Neural cell (in vitro differentiated cells): ENCODE results near the gene GRIA3. TPM values are rescaled to one million over a fixed set of nuclear protein-coding genes. Genes with fewer than 3 reads are reported as not detected.

Experiments
- H2AFZ ChIP-seq: fragments of 200-600, 300-800 bp; sonication (generic), shearing (Covaris generic); 2 replicates; pipeline ENCODE4 v1.6.0; 2014; ENCODE audit warnings: low read depth, mild to moderate bottlenecking, antibody characterized with exemption, low read length, moderate library complexity
- H3F3A ChIP-seq: fragments of 200-600 bp; shearing (Covaris generic); 2 replicates; pipeline ENCODE4 v1.6.1; 2016; ENCODE audit warnings: mild to moderate bottlenecking, moderate library complexity, mixed read lengths, antibody characterized with exemption, low read length; ENCODE audit not compliant: insufficient read depth, poor library complexity, severe bottlenecking
- H3K27ac ChIP-seq: fragments of 200-600, 300-800 bp; sonication (generic), shearing (Covaris generic); 2 replicates; pipeline ENCODE4 v1.5.1; 2014; ENCODE audit warnings: mild to moderate bottlenecking, low read length, moderate library complexity
- H3K27me3 ChIP-seq: fragments of 300-800, 200-600 bp; sonication (generic), shearing (Covaris generic); 2 replicates; pipeline ENCODE4 v1.6.0; 2014; ENCODE audit warnings: mild to moderate bottlenecking, low read depth, low read length, moderate library complexity; ENCODE audit not compliant: insufficient read depth
- H3K36me3 ChIP-seq: fragments of 300-800, 200-600 bp; sonication (generic), shearing (Covaris generic); 2 replicates; pipeline ENCODE4 v1.5.1; 2014; ENCODE audit warnings: mild to moderate bottlenecking, antibody characterized with exemption, low read length, moderate library complexity; ENCODE audit not compliant: insufficient read depth
- H3K4me2 ChIP-seq: fragments of 300-800, 200-600 bp; sonication (generic), shearing (Covaris generic); 2 replicates; pipeline ENCODE4 v1.6.0; 2014; ENCODE audit warnings: mild to moderate bottlenecking, low read length
- H3K4me3 ChIP-seq: fragments of 300-800, 200-600 bp; sonication (generic), shearing (Covaris generic); 2 replicates; pipeline ENCODE4 v1.5.1; 2014; ENCODE audit warnings: mild to moderate bottlenecking, low read length, moderate library complexity
- H3K79me2 ChIP-seq: fragments of 200-600 bp; shearing (Covaris generic); replicated peaks from 2 replicates; pipeline ENCODE4 v1.6.0; 2014; ENCODE audit warnings: mild to moderate bottlenecking, low read length, moderate library complexity; ENCODE audit not compliant: insufficient read depth
- H3K9ac ChIP-seq: fragments of 300-800, 200-600 bp; sonication (generic), shearing (Covaris generic); 2 replicates; pipeline ENCODE4 v1.6.1; 2016; ENCODE audit warnings: mild to moderate bottlenecking, low read length, mixed read lengths
- H3K9me2 ChIP-seq: fragments of 200-600 bp; shearing (Covaris generic); 2 replicates; pipeline ENCODE4 v1.6.1; 2016; ENCODE audit warnings: mild to moderate bottlenecking, low read length, mixed read lengths; ENCODE audit not compliant: insufficient read depth
- H3K9me3 ChIP-seq: fragments of 200-600, 300-800 bp; sonication (generic), shearing (Covaris generic); 2 replicates; pipeline ENCODE4 v1.6.1; 2016; ENCODE audit warnings: mild to moderate bottlenecking, mixed run types, low read length, moderate library complexity, mixed read lengths
- H4K20me1 ChIP-seq: fragments of 200-600 bp; shearing (Covaris generic); 2 replicates; pipeline ENCODE4 v1.6.1; 2016; ENCODE audit warnings: mild to moderate bottlenecking, mixed run types; ENCODE audit not compliant: insufficient read depth
- EP300 ChIP-seq: fragments of 450-650 bp; conservative IDR thresholded peaks from 2 replicates; pipeline ENCODE4 v1.6.1; 2014; ENCODE audit warnings: antibody characterized with exemption, mild to moderate bottlenecking, moderate library complexity; ENCODE audit not compliant: poor library complexity, severe bottlenecking
- EZH2 ChIP-seq: fragments of 200-600, 300-800 bp; shearing (Covaris generic), sonication (generic); IDR thresholded peaks from 2 replicates; pipeline ENCODE4 v1.6.1; 2014; ENCODE audit warnings: antibody characterized with exemption, low read length, borderline replicate concordance, mild to moderate bottlenecking; ENCODE audit not compliant: insufficient read depth, poor library complexity, severe bottlenecking
- MXI1 ChIP-seq: fragments of 450-650 bp; conservative IDR thresholded peaks from 2 replicates; pipeline ENCODE4 v1.6.1; 2014; ENCODE audit warnings: antibody characterized with exemption, mild to moderate bottlenecking; ENCODE audit not compliant: poor library complexity, severe bottlenecking
- POLR2AphosphoS5 ChIP-seq: IDR thresholded peaks from 2 replicates; pipeline ENCODE4 v1.6.1; 2012
- RAD21 ChIP-seq: fragments of 450-650 bp; conservative IDR thresholded peaks from 2 replicates; pipeline ENCODE4 v1.6.1; 2014; ENCODE audit warnings: antibody characterized with exemption, mild to moderate bottlenecking, moderate library complexity
- REST ChIP-seq: IDR thresholded peaks from 2 replicates; pipeline ENCODE4 v1.6.1; 2012; ENCODE audit warnings: borderline replicate concordance
- SMC3 ChIP-seq: fragments of 450-650 bp; conservative IDR thresholded peaks from 2 replicates; pipeline ENCODE4 v1.6.1; 2014; ENCODE audit warnings: antibody characterized with exemption, mild to moderate bottlenecking, moderate library complexity; ENCODE audit not compliant: poor library complexity
- TAF1 ChIP-seq: IDR thresholded peaks from 2 replicates; pipeline ENCODE4 v1.6.1; 2012; ENCODE audit warnings: low read depth
- polyA plus RNA-seq: library from polyadenylated mRNA; depleted of rRNA; stranded (reverse); fragments of >200 nt; gene quantifications from 2 replicates; pipeline ENCODE4 v1.2.3, GENCODE V29; 2014
- TF ChIP-seq, protein P1 (sequence below): fragments of 450-650 bp; IDR thresholded peaks from 2 replicates; pipeline ENCODE4 v1.5.1; 2014; ENCODE audit warnings: antibody characterized with exemption, mild to moderate bottlenecking, moderate library complexity; ENCODE audit not compliant: poor library complexity, severe bottlenecking

GRIA3 gene
- polyA plus RNA-seq, 1 donor from 2014 or later, result 7.8 TPM

GRCh38 chrX:123263270-123263669 lies 79.2 kb downstream of the GRIA3 start:
- H3K4me3 ChIP-seq, result peak overlapping the region; percentile 31

GRCh38 chrX:123263747-123264146 lies 79.7 kb downstream of the GRIA3 start:
- Histone ChIP-seq H4K20me1 (no peaks in the 10 kb centered on the region), H3F3A (no peaks in the 10 kb centered on the region), H3K79me2 (no peaks in the 10 kb centered on the region), H3K4me2 (no peak overlapping the region), H3K9ac (no peak overlapping the region), H3K27ac (no peak overlapping the region), H3K27me3 (no peaks in the 10 kb centered on the region), H3K9me2 (no peaks in the 10 kb centered on the region), H3K4me3 (peak overlapping the region; percentile 31), H3K36me3 (no peaks in the 10 kb centered on the region), H3K9me3 (no peaks in the 10 kb centered on the region), H2AFZ (no peak overlapping the region)
- no peak for TF ChIP-seq POLR2AphosphoS5
- no peak for TF ChIP-seq EP300
- no peak for TF ChIP-seq EZH2
- TF ChIP-seq RAD21, result no peak
- TF ChIP-seq TAF1, result no peak
- no peak for TF ChIP-seq MXI1

More at GRCh38 chrX:123263270-123263669, 79.2 kb downstream of the GRIA3 start:
- no peaks in the 10 kb centered on the region for H3K9me3 ChIP-seq
- no peak overlapping the region for H3K4me2 ChIP-seq
- TF ChIP-seq REST (no peak), EZH2 (no peak), POLR2AphosphoS5 (no peak), EP300 (no peak), TAF1 (no peak), MXI1 (no peak), SMC3 (no peak), RAD21 (no peak)
- TF ChIP-seq, protein P1, sequence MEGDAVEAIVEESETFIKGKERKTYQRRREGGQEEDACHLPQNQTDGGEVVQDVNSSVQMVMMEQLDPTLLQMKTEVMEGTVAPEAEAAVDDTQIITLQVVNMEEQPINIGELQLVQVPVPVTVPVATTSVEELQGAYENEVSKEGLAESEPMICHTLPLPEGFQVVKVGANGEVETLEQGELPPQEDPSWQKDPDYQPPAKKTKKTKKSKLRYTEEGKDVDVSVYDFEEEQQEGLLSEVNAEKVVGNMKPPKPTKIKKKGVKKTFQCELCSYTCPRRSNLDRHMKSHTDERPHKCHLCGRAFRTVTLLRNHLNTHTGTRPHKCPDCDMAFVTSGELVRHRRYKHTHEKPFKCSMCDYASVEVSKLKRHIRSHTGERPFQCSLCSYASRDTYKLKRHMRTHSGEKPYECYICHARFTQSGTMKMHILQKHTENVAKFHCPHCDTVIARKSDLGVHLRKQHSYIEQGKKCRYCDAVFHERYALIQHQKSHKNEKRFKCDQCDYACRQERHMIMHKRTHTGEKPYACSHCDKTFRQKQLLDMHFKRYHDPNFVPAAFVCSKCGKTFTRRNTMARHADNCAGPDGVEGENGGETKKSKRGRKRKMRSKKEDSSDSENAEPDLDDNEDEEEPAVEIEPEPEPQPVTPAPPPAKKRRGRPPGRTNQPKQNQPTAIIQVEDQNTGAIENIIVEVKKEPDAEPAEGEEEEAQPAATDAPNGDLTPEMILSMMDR, result no peak
- H3K9ac ChIP-seq, result no peak overlapping the region
- no peaks in the 10 kb centered on the region for H3K27me3 ChIP-seq
- no peaks in the 10 kb centered on the region for H4K20me1 ChIP-seq
- no peaks in the 10 kb centered on the region for H3K9me2 ChIP-seq
- H3K36me3 ChIP-seq, result no peaks in the 10 kb centered on the region
- no peaks in the 10 kb centered on the region for H3F3A ChIP-seq
- no peak overlapping the region for H3K27ac ChIP-seq
- H2AFZ ChIP-seq, result no peak overlapping the region
- H3K79me2 ChIP-seq, result no peaks in the 10 kb centered on the region
